Pancreas (tissue), 10 donors: Measurements from ENCODE around the gene IGSF21. TPM values are rescaled to one million over a fixed set of nuclear protein-coding genes. Genes with fewer than 3 reads are reported as not detected.

ENCODE experiments used
- ATAC-seq, 4 donors: fragments of 200-7000 bp; cut with Tn5 transposase; one replicate each; pipeline versions ENCODE4 v1.8.0 to v1.9.1; 2020; ENCODE audit warnings: mild to moderate bottlenecking in 4 of 4, moderate library complexity in 4 of 4
- DNase-seq, 6 donors: peaks; one replicate each; pipeline ENCODE4 v3.0.0-alpha.2; 2020
- FAIRE-seq: peaks from 2 replicates; lab custom pipeline; 2012; peaks lifted over from hg19 to GRCh38; lab: Jason Lieb, UNC
- H3K27ac ChIP-seq, 4 donors: fragments of 200-600 bp; sonication (generic); 1 replicate in 3 of 4; 2 replicates in 1 of 4; pipeline versions ENCODE4 v1.5.0 to v1.8.0; 2020
- H3K27me3 ChIP-seq, 4 donors: fragments of 200-600 bp; one replicate each; pipeline ENCODE4 v1.8.0; 2021
- H3K36me3 ChIP-seq, 3 donors: fragments of 200-600 bp; sonication (generic) in 1 of 3; one replicate each; pipeline versions ENCODE4 v1.5.0 to v1.8.0; 2020 to 2021
- H3K4me1 ChIP-seq, 3 donors: fragments of 200-600 bp; one replicate each; pipeline ENCODE4 v1.8.0; 2021
- H3K4me3 ChIP-seq, 4 donors: fragments of 200-600 bp; sonication (generic) in 2 of 4; one replicate each; pipeline versions ENCODE4 v1.5.0 to v1.8.0; 2020 to 2021
- H3K9me3 ChIP-seq, 4 donors: fragments of 200-600 bp; one replicate each; pipeline ENCODE4 v1.8.0; 2021
- CTCF ChIP-seq, 4 donors: fragments of 200-600 bp; sonication (generic) in 3 of 4; IDR thresholded peaks; one replicate each; pipeline versions ENCODE4 v1.5.0 to v1.8.0; 2021; ENCODE audit warnings: antibody characterized with exemption in 4 of 4
- WGBS, 2 donors: extraction: QIAGEN DNeasy Blood & Tissue Kit; methylation state at CpG; one replicate each; pipeline ENCODE4 v1.1.7; 2013; 5-methylcytosine and 5-hydroxymethylcytosine counted together
- intact Hi-C, 3 donors: fragments of 100-400 bp; cut with DNase I; formaldehyde crosslinking; loops; one replicate each; pipeline versions ENCODE4 v1.11.1 to v1.14.2; 2022
- polyA plus RNA-seq, 2 donors: library from polyadenylated mRNA; stranded (reverse); fragments of 200-250 nt; gene quantifications; one replicate each; pipeline ENCODE4 v1.2.3, GENCODE V29; 2013
- total RNA-seq, 6 donors: library from RNA; stranded (reverse); fragmentation: NEBNext Ultra II Directional in 4 of 6; extraction: Animal tissue kit (Norgen Biotek cat#: 25700) in 4 of 6; gene quantifications; one replicate each; pipeline versions ENCODE4 v1.2.1 to v1.2.4, GENCODE V29; 2021 to 2023
- donor health status: healthy with polysubstance abuse.
- donor health status: DM: no; HTN: no; CAD: no; lungs with moderate emphysema.
- donor health status: DM: no; HTN: no; CAD: no.
- donor health status: control.
- donor health status: control.
- donor health status: Bipolar disorder and iron deficiency.
- donor health status: DM: yes; HTN: yes; CAD: no.
- donor health status: DM: no; HTN: no; CAD: no.
- donor health status: DM: no; HTN: no; CAD: no.
- donor health status: DM: yes; HTN: yes; CAD: no.

IGSF21 gene
- total and polyA plus RNA-seq, 8 donors, result 0.28 to 1.3 (median 0.92) TPM; not detected in 1

GRCh38 chr1:18120638-18121037 is 13.0 kb downstream of the IGSF21 start:
- no peaks in the 10 kb centered on the region for H3K4me1 ChIP-seq
- no peak overlapping the region for H3K27ac ChIP-seq
- DNase-seq (no peak), ATAC-seq (no peak), FAIRE-seq (no peak)
- peaks cover 0 to 7% (median 0%) of the 10 kb centered on the region in 4 donors for H3K27me3 ChIP-seq
- H3K9me3 ChIP-seq, result no peaks in the 10 kb centered on the region
- no peak overlapping the region for H3K4me3 ChIP-seq
- no peak for TF ChIP-seq CTCF (IDR thresholded peaks at IDR 0.05)
- 44 to 59% methylated on average over 8 of the region's 8 CpGs for WGBS, 2 donors
- no peaks in the 10 kb centered on the region for H3K36me3 ChIP-seq
- intact Hi-C loops, result no loop called here

- Histone ChIP-seq H3K36me3 (no peaks in the 10 kb centered on the region), H3K4me3 (no peak overlapping the region), H3K27me3 (peaks cover 0 to 7% (median 0%) of the 10 kb centered on the region in 4 donors), H3K27ac (no peak overlapping the region), H3K9me3 (no peaks in the 10 kb centered on the region), H3K4me1 (no peaks in the 10 kb centered on the region)
- ATAC-seq (no peak), DNase-seq (no peak), FAIRE-seq (no peak)
- intact Hi-C loops, result no loop called here
- no peak for TF ChIP-seq CTCF (IDR thresholded peaks at IDR 0.05)
- WGBS, 2 donors, result 75 to 84% methylated on average over 11 of the region's 11 CpGs
These were observed 13.6 kb downstream of the IGSF21 start for GRCh38 chr1:18121072-18121820.

- intact Hi-C loops, result no loop called here
- FAIRE-seq, result no peak
- Histone ChIP-seq H3K27ac (no peak overlapping the region), H3K9me3 (no peaks in the 10 kb centered on the region), H3K36me3 (no peaks in the 10 kb centered on the region), H3K4me3 (no peak overlapping the region), H3K4me1 (no peaks in the 10 kb centered on the region), H3K27me3 (peaks cover 0 to 4% (median 0%) of the 10 kb centered on the region in 4 donors)
- TF ChIP-seq CTCF (IDR thresholded peaks at IDR 0.05), result no peak
- ATAC-seq, result no peak
- WGBS, 2 donors, result 45 to 59% methylated on average over 3 of the region's 3 CpGs
- no peak for DNase-seq
These were observed 15.9 kb downstream of the IGSF21 start for GRCh38 chr1:18123467-18123992.

GRCh38 chr1:18124977-18125376 is 17.4 kb downstream of the IGSF21 start:
- H3K36me3 ChIP-seq, result no peaks in the 10 kb centered on the region
- DNase-seq (no peak), FAIRE-seq (no peak), ATAC-seq (no peak)
- no peak overlapping the region for H3K4me3 ChIP-seq
- no peak for TF ChIP-seq CTCF (IDR thresholded peaks at IDR 0.05)
- H3K27ac ChIP-seq, result no peak overlapping the region
- 77 to 88% methylated on average over 4 of the region's 4 CpGs for WGBS, 2 donors
- intact Hi-C loops, result no loop called here
- H3K9me3 ChIP-seq, result no peaks in the 10 kb centered on the region
- no peaks in the 10 kb centered on the region for H3K4me1 ChIP-seq
- H3K27me3 ChIP-seq, result peaks cover 0 to 4% (median 0%) of the 10 kb centered on the region in 4 donors

DNA sequence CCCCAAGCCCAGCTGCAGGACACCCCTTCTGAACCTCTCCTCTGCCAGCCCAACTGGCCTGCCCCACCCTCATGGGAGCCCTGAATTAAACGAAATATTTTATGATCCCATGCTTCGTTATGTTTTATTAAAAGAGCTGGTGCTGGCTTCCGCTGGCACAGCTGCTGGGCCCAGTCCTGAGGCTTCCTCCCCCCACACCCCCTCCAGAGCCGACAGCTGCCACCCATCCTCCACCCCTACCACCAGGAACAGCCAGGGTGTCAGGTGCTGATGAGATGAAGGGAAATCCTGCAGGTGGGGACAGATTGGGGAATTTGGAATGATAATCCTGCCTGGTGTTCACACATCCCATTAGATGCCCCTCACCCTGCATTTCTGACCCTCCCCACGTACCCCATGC is 19.0 kb downstream of the IGSF21 start:
- Histone ChIP-seq H3K27ac (no peak overlapping the region), H3K9me3 (no peaks in the 10 kb centered on the region), H3K36me3 (no peaks in the 10 kb centered on the region), H3K4me3 (no peak overlapping the region), H3K4me1 (no peaks in the 10 kb centered on the region), H3K27me3 (peaks cover 0 to 3% (median 0%) of the 10 kb centered on the region in 4 donors)
- ATAC-seq, result no peak
- 64 to 71% methylated on average over 5 of the region's 5 CpGs for WGBS, 2 donors
- intact Hi-C loops, result no loop called here
- DNase-seq, result no peak
- FAIRE-seq, result no peak
- TF ChIP-seq CTCF (IDR thresholded peaks at IDR 0.05), result no peak
